ENCODE measurements around the gene ADD1.
A peak's percentile ranks its signal among the peaks of the same experiment; 100 is the strongest.

ADD1 gene

GRCh38 chr4:2823301-2823670, 20.4 kb upstream of the ADD1 start:
- H3K27me3 ChIP-seq, result peaks cover 0 to 12% (median 4%) of the 10 kb centered on the region in 11 experiments; a peak in 10 of 22 replicates

GRCh38 chr4:2823671-2824328, 19.8 kb upstream of the ADD1 start:
- no peak overlapping the region; a peak in 1 of 22 replicates for H3K9ac ChIP-seq
- peaks cover 65 to 100% (median 100%) of the 10 kb centered on the region in 11 experiments for H4K20me1 ChIP-seq
- peaks cover 7 to 40% (median 20%) of the 10 kb centered on the region in 10 experiments; a peak in 18 of 20 replicates for H3K4me1 ChIP-seq
- no peak overlapping the region for H3K4me3 ChIP-seq
- peaks cover 0 to 6% (median 0%) of the 10 kb centered on the region in 11 experiments; a peak in 3 of 22 replicates for H3K27me3 ChIP-seq
- TF ChIP-seq Cebpa-rat (IDR thresholded peaks at IDR 0.05), result no peak
- no peaks in the 10 kb centered on the region for H3K9me3 ChIP-seq (replicated peaks in 1 of 11)
- no peak overlapping the region for H3K27ac ChIP-seq
- peaks cover 73 to 100% (median 98%) of the 10 kb centered on the region in 11 experiments for H3K36me3 ChIP-seq
- H3K4me2 ChIP-seq, result peak overlapping the region in 2 of 11 experiments; percentile 15 to 55; a peak in 2 of 22 replicates

More at GRCh38 chr4:2823301-2823670, 20.4 kb upstream of the ADD1 start:
- no peak overlapping the region for H3K27ac ChIP-seq
- H4K20me1 ChIP-seq, result peaks cover 65 to 100% (median 100%) of the 10 kb centered on the region in 11 experiments
- H3K9ac ChIP-seq, result no peak overlapping the region
- peaks cover 68 to 100% (median 93%) of the 10 kb centered on the region in 11 experiments for H3K36me3 ChIP-seq
- no peak for TF ChIP-seq Cebpa-rat (IDR thresholded peaks at IDR 0.05)
- H3K4me3 ChIP-seq, result no peak overlapping the region
- H3K4me1 ChIP-seq, result peaks cover 12 to 44% (median 26%) of the 10 kb centered on the region in 10 experiments
- peak overlapping the region in 1 of 11 experiments; percentile 55; a peak in 2 of 22 replicates for H3K4me2 ChIP-seq
- H3K9me3 ChIP-seq (replicated peaks in 1 of 11), result no peaks in the 10 kb centered on the region

- TF ChIP-seq Cebpa-rat (IDR thresholded peaks at IDR 0.05), result no peak
- Histone ChIP-seq H3K27ac (no peak overlapping the region), H3K4me2 (no peak overlapping the region), H3K36me3 (peaks cover 74 to 100% (median 98%) of the 10 kb centered on the region in 11 experiments), H3K4me3 (no peak overlapping the region), H3K4me1 (peaks cover 1 to 34% (median 15%) of the 10 kb centered on the region in 10 experiments; a peak in 17 of 20 replicates), H4K20me1 (peaks cover 60 to 100% (median 100%) of the 10 kb centered on the region in 11 experiments), H3K9ac (no peak overlapping the region; a peak in 1 of 22 replicates), H3K27me3 (0 out of 22 replicates have a peak, but pooled peaks cover 0 to under 1% (median 0%) of the 10 kb centered on the region in 11 experiments), H3K9me3 (replicated peaks in 1 of 11) (no peaks in the 10 kb centered on the region)
Observed at GRCh38 chr4:2824329-2824835, 19.3 kb upstream of the ADD1 start.

- H3K27ac ChIP-seq, result no peak overlapping the region
- H3K4me2 ChIP-seq, result no peak overlapping the region
- peaks cover 5 to 33% (median 15%) of the 10 kb centered on the region in 10 experiments; a peak in 19 of 20 replicates for H3K4me1 ChIP-seq
- no peaks in the 10 kb centered on the region for H3K27me3 ChIP-seq
- no peak overlapping the region for H3K9ac ChIP-seq
- no peak for TF ChIP-seq Cebpa-rat (IDR thresholded peaks at IDR 0.05)
- peaks cover 79 to 100% (median 98%) of the 10 kb centered on the region in 11 experiments for H3K36me3 ChIP-seq
- peaks cover 60 to 100% (median 100%) of the 10 kb centered on the region in 11 experiments for H4K20me1 ChIP-seq
- H3K9me3 ChIP-seq (replicated peaks in 1 of 11), result no peaks in the 10 kb centered on the region
- H3K4me3 ChIP-seq, result no peak overlapping the region
Observed at GRCh38 chr4:2824836-2825381, 18.7 kb upstream of the ADD1 start.

GRCh38 chr4:2825740-2826139, 17.9 kb upstream of the ADD1 start:
- no peak overlapping the region for H3K9ac ChIP-seq
- TF ChIP-seq Cebpa-rat (IDR thresholded peaks at IDR 0.05), result no peak
- peaks cover 81 to 100% (median 98%) of the 10 kb centered on the region in 11 experiments for H3K36me3 ChIP-seq
- no peak overlapping the region; a peak in 1 of 22 replicates for H3K4me2 ChIP-seq
- peaks cover 59 to 100% (median 100%) of the 10 kb centered on the region in 11 experiments for H4K20me1 ChIP-seq
- H3K27me3 ChIP-seq, result peaks cover 0 to 6% (median 0%) of the 10 kb centered on the region in 11 experiments; a peak in 1 of 22 replicates
- H3K4me1 ChIP-seq, result peaks cover 13 to 33% (median 22%) of the 10 kb centered on the region in 10 experiments
- H3K9me3 ChIP-seq (replicated peaks in 1 of 11), result no peaks in the 10 kb centered on the region
- no peak overlapping the region for H3K4me3 ChIP-seq
- no peak overlapping the region for H3K27ac ChIP-seq

- no peaks in the 10 kb centered on the region for H3K9me3 ChIP-seq (replicated peaks in 1 of 11)
Observed at GRCh38 chr4:2827071-2827873, 16.4 kb upstream of the ADD1 start.

GRCh38 chr4:2827874-2828751, 15.5 kb upstream of the ADD1 start:
- H3K9ac ChIP-seq, result no peak overlapping the region
- H3K4me1 ChIP-seq, result peaks cover 36 to 56% (median 40%) of the 10 kb centered on the region in 10 experiments
- H3K27me3 ChIP-seq, result peaks cover 0 to 9% (median 0%) of the 10 kb centered on the region in 11 experiments; a peak in 1 of 22 replicates
- TF ChIP-seq Cebpa-rat (IDR thresholded peaks at IDR 0.05), result no peak
- no peak overlapping the region for H3K4me2 ChIP-seq
- no peaks in the 10 kb centered on the region for H3K9me3 ChIP-seq (replicated peaks in 1 of 11)
- no peak overlapping the region for H3K27ac ChIP-seq
- H3K36me3 ChIP-seq, result peaks cover 72 to 100% (median 94%) of the 10 kb centered on the region in 11 experiments
- H4K20me1 ChIP-seq, result peaks cover 72 to 100% (median 100%) of the 10 kb centered on the region in 11 experiments
- no peak overlapping the region for H3K4me3 ChIP-seq

More at GRCh38 chr4:2827071-2827873, 16.4 kb upstream of the ADD1 start:
- no peak overlapping the region for H3K4me3 ChIP-seq
- no peak for TF ChIP-seq Cebpa-rat (IDR thresholded peaks at IDR 0.05)
- H3K36me3 ChIP-seq, result peaks cover 80 to 100% (median 97%) of the 10 kb centered on the region in 11 experiments
- H3K4me1 ChIP-seq, result peaks cover 28 to 47% (median 37%) of the 10 kb centered on the region in 10 experiments
- no peak overlapping the region for H3K4me2 ChIP-seq
- H3K27ac ChIP-seq, result no peak overlapping the region
- peaks cover 0 to 9% (median 0%) of the 10 kb centered on the region in 11 experiments; a peak in 1 of 22 replicates for H3K27me3 ChIP-seq
- peaks cover 64 to 100% (median 100%) of the 10 kb centered on the region in 11 experiments for H4K20me1 ChIP-seq
- no peak overlapping the region for H3K9ac ChIP-seq
